Thyroid gland (tissue), 4 donors: ENCODE results near the gene SIRT7. TPM values are rescaled to one million over a fixed set of nuclear protein-coding genes. Genes with fewer than 3 reads are reported as not detected.

Experiments used
- DNase-seq, 2 donors: peaks; one replicate each; pipeline ENCODE4 v3.0.0-alpha.2; 2019
- H3K27ac ChIP-seq, 3 donors: fragments of 200-600 bp; sonication (generic); 1 replicate in 2 of 3; 2 replicates in 1 of 3; pipeline ENCODE4 v1.5.1; 2016 to 2019; ENCODE audit warnings: mild to moderate bottlenecking in 1 of 3, moderate library complexity in 1 of 3
- H3K27me3 ChIP-seq: fragments of 200-600 bp; sonication (generic); one replicate; pipeline ENCODE4 v1.5.1; 2019
- H3K36me3 ChIP-seq, 2 donors: fragments of 200-600 bp; sonication (generic); one replicate each; pipeline ENCODE4 v1.5.1; 2016 to 2019
- H3K4me1 ChIP-seq, 2 donors: fragments of 200-600 bp; sonication (generic); one replicate each; pipeline ENCODE4 v1.5.1; 2017 to 2019
- H3K4me3 ChIP-seq, 3 donors: fragments of 200-600 bp; sonication (generic); replicated peaks in 1 of 3; 1 replicate in 2 of 3; 2 replicates in 1 of 3; pipeline ENCODE4 v1.5.1; 2016; ENCODE audit warnings: mild to moderate bottlenecking in 1 of 3
- H3K9me3 ChIP-seq: fragments of 200-600 bp; sonication (generic); one replicate; pipeline ENCODE4 v1.5.1; 2017
- POLR2A ChIP-seq, 2 donors: fragments of 450-650 bp; IDR thresholded peaks; one replicate each; pipeline ENCODE4 v1.6.1; 2017; ENCODE audit warnings: antibody characterized with exemption in 2 of 2, mild to moderate bottlenecking in 2 of 2, moderate library complexity in 1 of 2
- WGBS, 2 donors: methylation state at CpG; one replicate each; pipeline ENCODE4 v1.1.5; 2017; 5-methylcytosine and 5-hydroxymethylcytosine counted together
- intact Hi-C: fragments of 100-400 bp; cut with DNase I; formaldehyde crosslinking; loops from one replicate; pipeline ENCODE4 v1.15.1; 2023
- total RNA-seq, 4 donors: library from RNA; depleted of rRNA; stranded (reverse); fragments of >200 nt; gene quantifications; one replicate each; pipeline ENCODE4 v1.2.3, GENCODE V29; 2016
- TF ChIP-seq, protein P1 (sequence below), 6 experiments: fragments of 200-600 bp in 3 of 6; fragments of 450-650 bp in 3 of 6; sonication (generic) in 3 of 6; IDR thresholded peaks; one replicate each; pipeline ENCODE4 v1.5.1; 2016 to 2019; ENCODE audit warnings: antibody characterized with exemption in 6 of 6, mild to moderate bottlenecking in 2 of 6, inconsistent platforms in 1 of 6, moderate library complexity in 1 of 6

The SIRT7 gene
- total RNA-seq, 4 donors from 2014 or later: 8.9 to 23.5 (median 15.8) TPM

DNA sequence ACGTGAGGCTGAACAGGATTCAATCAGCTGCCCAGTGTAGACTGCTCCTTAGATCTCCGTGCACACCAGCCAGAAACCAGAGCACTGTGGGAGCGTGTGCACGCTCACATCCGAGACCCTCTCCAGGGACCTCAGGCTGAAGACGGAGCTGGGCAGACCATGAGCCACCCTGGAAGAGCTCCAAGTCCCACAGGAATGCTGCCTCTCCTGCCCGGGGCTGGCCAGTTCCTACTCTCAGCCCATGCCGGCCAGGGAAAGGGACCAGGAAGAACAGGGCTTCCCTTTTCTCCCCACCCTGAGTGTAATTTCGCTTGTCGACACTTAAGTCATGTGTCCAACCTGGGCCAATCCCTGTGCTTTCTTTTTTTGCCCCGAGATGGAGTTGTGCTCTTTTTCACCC lies 33.5 kb downstream of the SIRT7 start:
- no peak overlapping the region for H3K27ac ChIP-seq
- intact Hi-C loops: no loop called here
- no peak overlapping the region for H3K4me3 ChIP-seq
- no peaks in the 10 kb centered on the region for H3K27me3 ChIP-seq
- peaks cover 23 to 28% of the 10 kb centered on the region in 2 donors for H3K36me3 ChIP-seq
- WGBS, 2 donors: 71 to 79% methylated on average over 8 to 11 of the region's 11 CpGs
- TF ChIP-seq POLR2A (IDR thresholded peaks at IDR 0.05): no peak
- TF ChIP-seq, protein P1, sequence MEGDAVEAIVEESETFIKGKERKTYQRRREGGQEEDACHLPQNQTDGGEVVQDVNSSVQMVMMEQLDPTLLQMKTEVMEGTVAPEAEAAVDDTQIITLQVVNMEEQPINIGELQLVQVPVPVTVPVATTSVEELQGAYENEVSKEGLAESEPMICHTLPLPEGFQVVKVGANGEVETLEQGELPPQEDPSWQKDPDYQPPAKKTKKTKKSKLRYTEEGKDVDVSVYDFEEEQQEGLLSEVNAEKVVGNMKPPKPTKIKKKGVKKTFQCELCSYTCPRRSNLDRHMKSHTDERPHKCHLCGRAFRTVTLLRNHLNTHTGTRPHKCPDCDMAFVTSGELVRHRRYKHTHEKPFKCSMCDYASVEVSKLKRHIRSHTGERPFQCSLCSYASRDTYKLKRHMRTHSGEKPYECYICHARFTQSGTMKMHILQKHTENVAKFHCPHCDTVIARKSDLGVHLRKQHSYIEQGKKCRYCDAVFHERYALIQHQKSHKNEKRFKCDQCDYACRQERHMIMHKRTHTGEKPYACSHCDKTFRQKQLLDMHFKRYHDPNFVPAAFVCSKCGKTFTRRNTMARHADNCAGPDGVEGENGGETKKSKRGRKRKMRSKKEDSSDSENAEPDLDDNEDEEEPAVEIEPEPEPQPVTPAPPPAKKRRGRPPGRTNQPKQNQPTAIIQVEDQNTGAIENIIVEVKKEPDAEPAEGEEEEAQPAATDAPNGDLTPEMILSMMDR (IDR thresholded peaks at IDR 0.05): no peak
- DNase-seq: no peak
- no peaks in the 10 kb centered on the region for H3K9me3 ChIP-seq
- H3K4me1 ChIP-seq: peaks cover 0 to 16% of the 10 kb centered on the region in 2 donors

DNA sequence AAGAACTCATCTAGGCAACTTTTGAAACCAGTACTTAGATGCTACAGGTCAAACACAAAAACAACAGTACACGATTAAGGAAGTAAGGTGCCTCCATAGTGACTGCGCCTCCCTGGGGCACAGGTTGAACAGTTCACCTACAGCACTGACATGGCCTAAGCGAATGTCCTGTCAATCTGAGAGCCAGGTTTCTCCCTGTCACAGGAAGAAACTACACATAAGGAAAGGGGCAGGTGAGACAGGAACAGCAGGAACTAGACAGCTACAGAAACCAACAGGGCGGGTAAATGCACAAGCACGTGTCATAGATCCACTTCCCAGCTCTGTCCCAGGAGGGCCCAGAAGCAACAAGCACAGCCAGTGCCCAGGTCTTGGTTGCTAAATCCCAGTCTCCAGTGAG lies 38.9 kb downstream of the SIRT7 start:
- Histone ChIP-seq H3K27ac (no peak overlapping the region), H3K27me3 (no peaks in the 10 kb centered on the region), H3K36me3 (no peaks in the 10 kb centered on the region), H3K9me3 (no peaks in the 10 kb centered on the region), H3K4me1 (no peaks in the 10 kb centered on the region), H3K4me3 (no peak overlapping the region)
- no peak for DNase-seq
- intact Hi-C loops: no loop called here
- WGBS, 2 donors: 85 to 92% methylated on average over 5 of the region's 5 CpGs
- TF ChIP-seq, protein P1 (IDR thresholded peaks at IDR 0.05): no peak
- no peak for TF ChIP-seq POLR2A (IDR thresholded peaks at IDR 0.05)

DNA sequence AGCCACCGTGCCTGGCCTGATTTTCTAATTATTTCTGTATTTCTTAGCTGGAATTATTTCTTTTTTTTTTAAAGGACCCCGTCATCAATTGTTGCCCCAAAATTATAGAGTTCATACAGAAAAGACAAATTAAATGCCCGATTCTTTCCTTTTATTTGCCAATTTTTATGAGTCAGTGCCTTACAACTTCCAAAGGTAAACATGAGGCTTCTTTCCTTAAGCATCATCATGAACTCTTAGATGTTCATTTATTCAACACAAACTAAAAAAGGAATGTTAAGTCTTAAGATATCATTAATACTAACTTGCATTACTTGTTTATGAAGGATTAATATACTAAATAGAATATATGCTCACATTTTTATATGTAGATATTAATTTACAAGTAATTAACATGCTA lies 39.7 kb downstream of the SIRT7 start:
- no peaks in the 10 kb centered on the region for H3K4me1 ChIP-seq
- H3K27ac ChIP-seq: no peak overlapping the region
- intact Hi-C loops: no loop called here
- no peaks in the 10 kb centered on the region for H3K36me3 ChIP-seq
- H3K27me3 ChIP-seq: no peaks in the 10 kb centered on the region
- TF ChIP-seq, protein P1 (IDR thresholded peaks at IDR 0.05): no peak
- no peak for TF ChIP-seq POLR2A (IDR thresholded peaks at IDR 0.05)
- H3K4me3 ChIP-seq: no peak overlapping the region
- DNase-seq: no peak
- H3K9me3 ChIP-seq: no peaks in the 10 kb centered on the region
- WGBS, 2 donors: 96 to 97% methylated on average over 3 of the region's 3 CpGs

DNA sequence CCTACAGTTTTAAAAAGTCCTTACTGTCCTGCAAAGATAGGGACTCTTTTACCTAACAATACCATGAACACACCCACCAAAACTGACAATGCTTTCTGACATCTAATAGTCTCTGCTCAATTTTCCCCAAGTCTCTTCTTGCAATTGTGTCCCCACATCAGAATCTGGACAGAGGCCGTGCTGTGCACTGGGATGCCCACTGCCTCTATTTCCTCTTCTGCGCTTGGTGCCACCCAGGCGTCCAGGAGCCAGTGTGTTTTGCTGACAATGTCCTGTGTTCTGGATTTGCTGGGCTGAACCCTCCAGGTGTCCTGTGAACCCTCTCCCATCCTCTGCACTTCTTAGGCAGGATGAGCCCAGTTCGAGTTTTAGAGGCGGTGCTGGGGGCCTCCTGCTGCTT lies 40.4 kb downstream of the SIRT7 start:
- H3K27ac ChIP-seq: no peak overlapping the region
- peaks cover 4% of the 10 kb centered on the region in 2 donors for H3K4me1 ChIP-seq
- H3K4me3 ChIP-seq: no peak overlapping the region
- WGBS, 2 donors: 96 to 98% methylated on average over 5 of the region's 5 CpGs
- no peak for DNase-seq
- no peak for TF ChIP-seq POLR2A (IDR thresholded peaks at IDR 0.05)
- TF ChIP-seq, protein P1 (IDR thresholded peaks at IDR 0.05): no peak
- H3K9me3 ChIP-seq: no peaks in the 10 kb centered on the region
- no peaks in the 10 kb centered on the region for H3K27me3 ChIP-seq
- H3K36me3 ChIP-seq: no peaks in the 10 kb centered on the region
- intact Hi-C loops: no loop called here

DNA sequence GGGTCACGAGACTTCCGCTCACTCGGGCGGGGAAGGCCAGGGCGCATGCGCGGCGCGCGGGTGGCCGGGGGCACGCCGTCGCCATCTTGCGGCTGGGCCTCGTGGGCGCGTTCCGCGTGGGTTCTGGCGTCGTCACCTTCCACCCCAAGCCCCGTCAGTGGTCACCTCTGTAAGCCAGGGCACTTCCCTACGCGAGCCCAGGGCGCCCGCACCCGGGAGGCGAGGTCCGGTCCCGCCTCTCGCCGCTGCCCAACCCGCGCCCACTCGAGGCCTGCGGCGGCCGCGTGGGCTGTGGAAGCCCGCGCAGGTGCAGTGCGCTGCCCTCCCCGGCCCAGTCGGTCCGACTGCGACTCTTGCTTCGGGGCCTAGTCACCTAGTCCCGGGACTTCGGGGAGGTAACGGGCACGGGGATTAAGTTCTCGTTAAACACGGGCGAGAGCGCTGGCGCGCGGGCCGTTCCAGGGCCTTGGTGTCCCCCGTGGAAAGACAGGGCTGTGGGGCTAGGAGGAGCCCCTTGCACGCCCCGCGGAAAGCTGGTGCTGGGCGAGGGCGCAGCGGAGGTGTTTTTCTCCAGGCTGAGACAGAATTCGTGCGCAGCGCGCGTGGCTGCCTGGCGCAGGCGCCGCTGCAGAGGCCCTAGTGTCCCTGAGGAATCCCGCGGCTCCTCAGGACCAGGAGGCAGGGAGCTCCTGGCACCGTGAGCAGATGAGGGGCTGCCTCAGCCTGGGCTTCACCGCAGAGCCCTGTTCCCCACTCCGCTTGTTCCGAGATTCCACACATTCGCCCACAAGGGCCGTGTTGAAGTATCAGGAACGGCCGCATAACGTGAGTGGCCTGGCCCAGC lies 46.4 kb downstream of the SIRT7 start:
- intact Hi-C loops: no loop called here
- peak; percentile 92 to 94 for DNase-seq
- WGBS, 2 donors: 2 to 5% methylated on average over 4 to 39 of the region's 86 CpGs
- peak; percentile 82 to 95 for TF ChIP-seq POLR2A (IDR thresholded peaks at IDR 0.05)
- TF ChIP-seq, protein P1 (IDR thresholded peaks at IDR 0.05): peak in 3 of 6 experiments; percentile 18 to 47 (median 38)
- H3K4me1 ChIP-seq: peaks cover 29% of the 10 kb centered on the region in 2 donors
- H3K9me3 ChIP-seq: no peaks in the 10 kb centered on the region
- H3K27ac ChIP-seq: peak overlapping the region; percentile 82 to 97 (median 85)
- no peaks in the 10 kb centered on the region for H3K27me3 ChIP-seq
- H3K4me3 ChIP-seq: peak overlapping the region; percentile 74 to 100 (median 93)
- peaks cover 17 to 20% of the 10 kb centered on the region in 2 donors for H3K36me3 ChIP-seq
